Suppressor macrophage (primary cell): ENCODE data around the gene ZNF765.
"Not testable (repeated sequence)": the region's sequence is repeated elsewhere in the genome, so short reads cannot be mapped to it uniquely, and the experiment has no call there.

Experiments
- DNase-seq, 4 experiments: peaks; one replicate each; pipeline ENCODE4 v3.0.0-alpha.2; 2020 to 2022
- total RNA-seq, 17 experiments: gene quantifications; one replicate each; lab custom pipeline; 2026; ENCODE audit warnings: mixed read lengths in 6 of 17, inconsistent platforms in 3 of 17; lab: John Stamatoyannopoulos, UW

Gene ZNF765
- 8.6 to 38.6 (median 18.8) reads per million in 17 experiments for total RNA-seq

DNA sequence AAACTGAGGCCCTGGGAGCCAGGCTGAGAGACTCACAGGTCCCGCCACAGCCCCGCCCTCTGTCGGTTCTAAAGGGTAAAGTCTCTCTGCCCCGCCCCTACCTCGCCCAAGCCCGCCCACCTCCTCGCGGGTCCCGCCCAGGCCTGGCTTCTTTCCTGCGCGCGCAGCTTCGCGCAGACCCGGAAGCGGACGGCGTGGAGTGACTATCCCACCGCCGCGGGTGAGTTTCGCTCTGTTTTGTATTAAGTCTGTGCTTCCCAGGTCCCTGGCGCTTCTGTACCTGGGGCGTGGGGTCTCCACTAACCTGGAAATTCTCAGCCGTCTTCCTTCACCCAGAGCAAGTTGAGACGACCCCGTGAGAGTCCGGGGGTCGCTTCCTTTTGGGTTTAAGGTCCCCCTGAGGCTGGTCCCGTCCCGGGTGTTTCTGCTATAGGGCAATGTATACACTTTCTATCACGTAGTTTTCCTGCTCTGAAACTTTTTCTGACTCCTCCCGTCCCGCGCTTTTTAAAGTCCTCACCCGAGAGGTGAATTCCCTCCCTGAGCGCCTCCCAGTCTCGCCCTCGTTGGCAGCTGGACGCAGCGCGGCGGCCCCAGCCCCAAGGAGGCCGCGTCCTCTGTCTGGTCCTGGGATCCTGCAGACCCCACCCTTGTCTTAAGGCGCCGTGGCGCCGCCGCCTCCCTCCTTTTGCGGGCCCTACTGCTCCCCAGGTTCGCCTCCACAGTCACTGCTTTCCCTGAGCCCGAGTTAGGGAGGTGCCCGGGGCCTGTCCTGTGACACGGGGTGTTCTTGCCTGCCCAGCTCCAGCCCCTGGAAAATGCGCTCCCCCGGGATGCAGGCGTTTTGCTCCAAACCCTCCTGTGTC lies at the start of gene ZNF765:
ZNF765 (plus strand) TSS at position 176 of the 866 bp plus-strand sequence. CDS start 2,867 bp downstream, outside the sequence.
- DNase-seq: peak; percentile 94 to 99 (median 96)

DNA sequence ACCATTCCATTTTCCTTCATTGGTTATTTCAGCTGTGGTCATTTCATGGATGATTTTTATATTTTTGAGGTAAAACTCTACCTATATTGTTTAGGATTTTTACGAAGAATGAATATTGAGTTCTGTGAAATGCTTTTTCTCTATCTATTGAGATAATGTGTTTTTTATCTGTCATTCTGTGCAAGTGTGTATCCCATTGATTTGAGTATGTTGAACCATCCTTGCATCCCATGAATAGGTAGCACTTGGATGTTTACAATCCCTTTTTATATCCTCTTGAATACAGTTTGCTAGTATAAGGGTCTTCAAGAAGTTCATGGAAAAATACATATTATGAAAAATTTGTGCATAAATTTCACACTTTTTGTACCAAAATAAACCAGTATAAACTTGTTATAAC lies 39.2 kb upstream of the ZNF765 start:
- DNase-seq: no peak

DNA sequence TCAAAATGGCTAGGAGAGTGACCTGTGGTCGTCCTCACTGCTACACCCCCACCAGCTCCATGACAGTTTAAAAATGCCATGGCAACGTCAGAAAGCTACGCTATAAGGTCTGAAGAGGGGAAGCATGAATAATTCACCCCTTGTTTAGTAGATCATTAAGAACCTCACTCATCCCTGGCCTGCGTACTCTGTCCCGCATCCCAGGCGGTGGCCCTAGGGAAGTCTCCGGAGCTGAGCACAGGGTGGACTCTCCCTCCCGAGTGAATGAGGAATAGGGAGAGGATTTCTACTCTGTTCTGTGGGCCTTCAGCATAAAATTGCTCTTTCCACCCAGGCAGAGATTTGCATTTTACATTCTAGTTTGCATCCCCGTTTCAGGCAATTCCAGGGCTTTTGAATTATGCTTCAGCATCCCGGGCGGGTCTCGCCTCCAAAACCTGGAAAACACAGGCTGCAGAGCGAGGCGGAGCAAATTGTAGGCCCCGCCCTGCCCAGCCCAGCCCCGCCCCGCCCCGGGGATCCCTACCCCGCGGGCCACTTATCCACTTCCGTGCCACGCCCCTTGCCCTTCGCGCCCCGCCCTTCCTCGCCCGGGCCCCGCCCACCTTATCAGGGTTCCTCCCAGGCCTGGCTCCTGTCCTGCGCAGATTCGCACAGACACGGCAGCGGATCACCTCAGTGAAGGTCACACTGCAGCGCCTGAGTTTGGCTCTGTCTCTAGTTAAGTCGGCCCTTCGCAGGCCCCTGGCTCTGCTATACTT lies 36.9 kb upstream of the ZNF765 start:
- DNase-seq: no peak

DNA sequence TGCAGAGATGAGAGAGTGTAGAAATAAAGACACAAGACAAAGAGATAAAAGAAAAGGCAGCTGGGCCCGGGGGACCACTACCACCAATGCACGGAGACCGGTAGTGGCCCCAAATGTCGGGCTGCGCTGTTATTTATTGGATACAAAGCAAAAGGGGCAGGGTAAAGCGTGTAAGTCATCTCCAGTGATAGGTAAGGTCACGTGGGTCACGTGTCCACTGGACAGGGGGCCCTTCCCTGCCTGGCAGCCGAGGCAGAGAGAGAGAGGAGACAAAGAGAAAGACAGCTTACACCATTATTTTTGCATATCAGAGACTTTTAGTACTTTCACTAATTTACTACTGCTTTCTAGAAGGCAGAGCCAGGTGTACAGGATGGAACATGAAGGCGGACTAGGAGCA lies 34.9 kb upstream of the ZNF765 start:
- DNase-seq: not testable (repeated sequence)

DNA sequence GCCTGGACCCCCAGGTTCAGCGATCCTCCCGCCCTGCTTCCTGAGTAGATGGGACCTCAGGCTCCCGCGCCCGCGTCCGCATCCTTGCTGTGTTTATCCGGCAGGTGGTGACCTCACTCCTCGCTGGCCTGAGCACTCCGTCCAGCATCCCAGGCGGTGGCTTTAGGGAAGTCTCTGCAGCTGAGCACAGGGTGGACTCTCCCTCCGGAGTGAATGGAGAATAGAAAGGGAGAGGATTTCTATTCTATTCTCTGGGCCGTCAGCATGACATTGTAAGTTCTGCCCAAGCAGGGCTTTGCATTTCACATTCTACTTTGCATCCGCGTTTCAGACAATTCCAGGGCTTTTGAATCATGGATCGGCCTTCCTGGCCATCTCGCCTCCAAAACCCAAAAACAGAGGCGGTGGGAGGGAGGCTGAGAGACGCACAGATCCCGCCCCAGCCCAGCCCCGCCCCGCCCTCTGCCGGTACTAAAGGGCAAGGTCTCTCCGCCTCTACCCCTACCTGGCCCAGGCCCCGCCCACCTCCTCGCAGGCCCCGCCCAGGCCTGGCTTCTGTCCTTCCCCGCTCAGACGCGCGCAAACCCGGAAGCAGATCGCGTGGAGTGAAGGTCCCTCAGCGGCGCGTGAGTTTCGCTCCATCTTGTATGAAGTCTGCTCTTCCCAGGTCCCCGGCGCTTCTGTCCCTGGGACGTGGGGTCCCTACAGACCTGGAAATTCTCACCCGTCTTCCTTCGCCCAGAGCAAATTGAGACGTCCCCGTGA lies 29.6 kb upstream of the ZNF765 start, which contains the start of gene ZNF525:
ZNF525 (plus strand) TSS at position 572 of the 765 bp plus-strand sequence. CDS start 6,577 bp downstream, outside the sequence.
- DNase-seq: peak; percentile 90 to 96 (median 92)

DNA sequence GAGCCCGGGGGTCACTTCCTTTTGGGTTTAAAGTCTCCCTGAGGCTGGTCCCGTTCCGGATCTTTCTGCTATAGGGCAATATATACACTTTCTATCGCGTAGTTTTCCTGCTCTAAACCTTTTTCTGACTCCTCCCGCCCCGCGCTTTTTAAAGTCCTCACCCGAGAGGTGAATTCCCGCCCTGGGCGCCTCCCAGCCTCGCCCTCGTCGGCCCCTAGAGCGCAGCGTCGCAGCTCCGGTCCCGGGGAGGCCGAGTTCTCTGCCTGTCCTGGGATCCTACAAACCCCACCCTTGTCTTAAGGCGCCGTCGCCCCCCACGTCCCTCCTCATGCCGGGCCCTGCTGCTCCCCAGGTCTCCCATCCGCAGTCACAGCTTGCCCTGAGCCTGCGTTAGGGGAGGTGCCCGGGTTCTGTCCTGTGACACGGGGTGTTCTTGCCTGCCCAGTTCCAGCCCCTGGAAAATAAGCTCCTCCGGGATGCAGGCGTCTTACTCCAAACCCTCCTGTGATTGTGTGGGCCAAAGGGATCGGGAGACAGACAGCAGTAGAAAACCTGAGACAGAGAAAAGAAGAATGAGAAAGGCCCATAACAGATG lies 29.0 kb upstream of the ZNF765 start:
- peak; percentile 16 to 62 (median 34) for DNase-seq

DNA sequence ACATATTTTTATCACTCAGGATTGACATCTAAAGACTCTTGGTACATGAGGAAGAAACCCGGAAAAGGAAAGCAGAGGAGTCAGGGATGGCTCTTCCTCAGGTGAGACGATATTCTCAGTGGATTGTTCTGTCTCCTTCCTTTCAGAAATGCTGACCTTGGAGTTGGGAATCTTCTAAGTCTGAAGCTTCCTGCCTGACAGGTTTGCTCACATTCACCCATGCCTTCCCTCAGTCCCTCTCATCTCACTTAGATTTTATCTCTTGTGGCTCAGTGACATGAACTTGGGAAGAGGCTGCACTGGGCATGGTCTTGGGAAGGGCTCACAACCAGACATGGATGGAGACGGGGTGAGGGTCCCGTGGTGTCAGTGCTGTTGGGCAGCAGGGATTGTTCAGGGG lies 22.8 kb upstream of the ZNF765 start:
- no peak for DNase-seq

DNA sequence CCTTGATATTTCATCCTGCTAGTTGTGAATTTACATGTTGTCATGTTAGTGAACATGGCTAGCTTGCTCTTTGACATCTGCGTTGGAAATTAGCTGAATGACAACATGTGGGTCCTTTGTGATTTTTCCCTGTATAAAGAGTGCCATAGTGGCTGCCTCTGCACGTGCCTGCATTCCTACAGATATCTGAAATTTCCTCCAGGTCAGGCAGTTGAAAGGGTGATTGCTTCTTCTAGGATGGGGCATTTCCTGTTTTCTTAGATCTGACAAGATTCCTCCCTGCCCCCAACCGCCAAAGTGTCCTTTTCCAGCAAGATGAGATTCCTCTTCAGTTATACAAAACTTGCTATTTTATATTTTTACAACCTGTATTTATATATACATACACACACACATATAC lies 20.7 kb upstream of the ZNF765 start:
- no peak for DNase-seq

DNA sequence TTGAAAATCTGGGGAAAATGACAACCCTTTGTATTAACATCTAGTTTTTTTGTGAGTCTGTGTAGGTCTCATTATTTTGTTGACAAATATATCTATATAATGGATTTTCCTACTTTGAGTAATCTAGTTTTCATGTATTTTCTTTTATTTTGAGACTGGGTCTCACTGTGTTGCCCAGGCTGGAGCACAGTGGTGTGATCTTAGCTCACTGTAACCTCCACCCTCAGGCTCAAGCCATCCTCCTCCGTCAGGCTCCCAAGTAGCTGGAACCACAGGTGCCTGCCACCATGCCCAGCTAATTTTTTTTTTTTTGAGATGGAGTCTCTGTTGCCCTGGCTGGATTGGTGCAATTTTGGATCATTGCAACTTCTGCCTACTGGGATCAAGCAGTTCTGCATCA lies 20.2 kb upstream of the ZNF765 start:
- no peak for DNase-seq

DNA sequence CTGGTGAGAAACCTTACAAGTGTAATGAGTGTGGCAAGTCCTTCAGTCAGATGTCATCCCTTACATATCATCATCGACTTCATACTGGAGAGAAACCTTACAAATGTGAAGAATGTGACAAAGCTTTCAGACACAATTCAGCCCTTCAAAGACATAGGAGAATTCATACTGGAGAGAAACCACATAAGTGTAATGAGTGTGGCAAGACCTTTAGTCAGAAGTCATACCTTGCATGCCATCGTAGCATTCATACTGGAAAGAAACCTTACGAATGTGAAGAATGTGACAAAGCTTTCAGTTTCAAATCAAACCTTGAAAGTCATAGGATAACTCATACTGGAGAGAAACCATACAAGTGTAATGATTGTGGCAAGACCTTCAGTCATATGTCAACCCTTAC lies 13.6 kb upstream of the ZNF765 start:
- no peak for DNase-seq

DNA sequence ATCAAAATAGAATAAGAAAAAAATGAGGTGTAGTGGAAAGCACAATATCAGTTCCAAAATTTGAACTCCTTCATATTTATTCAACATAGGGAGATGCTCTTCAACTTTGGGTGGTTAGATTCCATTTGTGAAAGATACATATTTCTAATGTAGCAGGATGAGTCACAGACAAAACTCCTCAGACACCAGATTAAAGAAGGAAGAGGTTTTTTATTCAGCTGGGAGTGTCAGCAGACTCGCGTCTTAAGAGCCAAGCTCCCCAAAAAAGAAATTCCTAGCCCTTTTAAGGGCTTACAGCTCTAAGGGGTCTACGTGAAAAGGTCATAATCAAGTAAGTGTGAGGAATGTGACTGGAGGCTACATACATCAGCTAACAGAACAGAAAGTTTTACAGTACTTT lies 6.8 kb upstream of the ZNF765 start:
- no peak for DNase-seq

DNA sequence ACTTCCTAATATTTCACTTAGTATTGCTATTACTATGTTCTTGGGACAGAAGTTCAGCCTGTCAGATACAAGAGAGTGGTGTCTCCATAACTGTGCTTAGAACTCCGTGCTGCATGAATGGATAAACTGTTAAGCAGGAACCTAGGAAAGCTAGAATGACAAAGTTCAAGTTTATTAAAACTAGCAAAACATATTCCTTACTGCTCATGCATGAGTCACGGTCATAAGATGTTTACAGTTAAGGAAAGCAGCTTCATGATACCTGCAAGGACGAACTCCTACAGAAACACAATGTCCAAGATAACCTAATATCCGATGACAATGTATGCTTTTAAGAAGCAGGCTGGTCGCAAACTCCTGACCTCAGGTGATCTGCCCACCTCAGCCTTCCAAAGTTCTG lies 6.0 kb upstream of the ZNF765 start:
- no peak for DNase-seq

DNA sequence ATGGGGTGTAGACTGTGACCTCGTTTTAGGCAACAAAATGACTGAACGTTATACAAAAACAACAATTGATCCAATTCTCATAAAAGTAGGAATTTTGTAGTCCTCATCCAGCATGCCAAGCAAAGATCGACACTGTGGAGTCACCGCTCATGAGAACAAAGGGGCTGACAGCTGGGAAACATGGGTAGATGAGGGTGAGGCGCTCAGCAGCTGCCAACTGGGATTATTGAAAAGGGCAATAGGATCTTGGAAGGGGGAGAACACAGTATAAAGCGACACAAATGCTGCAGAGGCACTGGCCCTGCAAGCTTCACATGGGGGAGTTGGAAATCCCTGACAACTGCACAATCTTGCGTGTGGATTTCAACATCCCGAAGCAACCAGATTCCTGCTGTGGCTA lies 5.4 kb upstream of the ZNF765 start:
- no peak for DNase-seq

DNA sequence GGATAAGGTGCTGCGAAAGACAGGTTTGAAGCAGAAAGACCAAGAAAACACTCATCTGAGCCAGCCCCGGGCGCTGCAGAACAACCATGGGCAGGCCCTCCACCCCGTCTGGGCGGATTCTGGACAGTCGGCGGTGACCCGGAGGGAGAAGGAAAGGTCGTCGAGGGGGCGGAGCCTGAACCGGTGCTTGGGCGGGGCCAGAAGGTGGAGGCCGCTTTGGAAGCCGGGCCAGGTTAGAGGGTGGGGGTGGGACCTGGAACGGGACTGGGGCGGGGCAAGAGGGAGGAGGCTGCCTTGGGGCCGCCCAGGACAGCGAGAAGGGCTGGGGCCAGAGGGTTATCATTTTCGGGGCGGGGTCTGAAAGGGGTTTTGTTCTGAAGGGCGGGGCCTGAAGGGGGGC lies 5.0 kb upstream of the ZNF765 start:
- DNase-seq: no peak

DNA sequence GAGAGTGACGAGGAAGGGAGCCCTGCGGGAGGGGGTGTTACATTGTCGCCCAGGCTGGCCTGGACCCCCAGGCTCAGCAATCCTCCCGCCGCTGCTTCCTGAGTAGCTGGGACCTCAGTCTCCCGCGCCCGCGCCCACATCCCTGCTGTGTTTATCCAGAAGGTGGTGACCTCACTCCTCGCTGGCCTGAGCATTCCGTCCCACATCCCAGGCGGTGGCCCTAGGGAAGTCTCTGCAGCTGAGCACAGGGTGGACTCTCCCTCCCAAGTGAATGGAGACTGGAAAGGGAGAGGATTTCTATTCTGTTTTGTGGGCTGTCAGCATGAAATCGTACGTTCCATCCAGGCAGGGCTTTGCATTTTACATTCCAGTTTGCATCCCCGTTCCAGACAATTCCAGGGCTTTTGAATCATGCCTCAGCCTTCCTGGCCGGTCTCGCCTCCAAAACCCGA lies 401 bp upstream of the ZNF765 start:
- peak in 3 of 4 experiments; percentile 39 to 58 (median 39) for DNase-seq

DNA sequence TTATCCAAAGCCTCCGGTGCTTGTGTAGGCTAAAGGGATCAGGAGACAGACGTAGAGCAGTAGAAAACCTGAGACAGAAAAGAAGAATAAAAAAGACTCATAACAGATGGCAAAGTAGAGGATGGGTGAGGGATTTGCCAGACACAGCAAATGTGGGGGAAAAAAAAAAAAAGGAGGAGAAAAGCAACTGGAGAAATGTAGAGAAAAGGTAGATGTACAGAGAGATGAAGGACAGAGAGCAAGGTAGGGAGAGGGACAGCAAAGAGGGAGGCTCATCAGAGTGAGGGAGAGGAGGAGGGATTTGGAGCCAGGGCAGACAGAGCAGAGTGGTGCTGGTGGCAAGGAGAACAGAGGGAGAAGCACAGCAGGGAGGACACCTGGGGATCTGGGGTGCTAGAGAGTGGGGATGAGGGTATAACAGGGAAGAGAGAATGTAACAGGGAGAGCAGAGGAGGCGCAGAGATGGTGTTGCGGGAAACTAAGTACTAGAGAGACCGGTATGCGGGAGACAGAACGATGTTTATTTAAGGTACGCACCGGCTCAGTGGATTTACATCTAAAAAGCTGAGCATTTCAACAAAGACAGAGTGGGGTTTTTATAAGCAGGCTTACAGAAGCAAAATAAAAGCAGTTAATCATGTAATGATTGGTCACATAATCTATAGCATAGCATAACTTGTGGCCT lies 1.0 kb downstream of the ZNF765 start:
- not testable (repeated sequence) for DNase-seq

DNA sequence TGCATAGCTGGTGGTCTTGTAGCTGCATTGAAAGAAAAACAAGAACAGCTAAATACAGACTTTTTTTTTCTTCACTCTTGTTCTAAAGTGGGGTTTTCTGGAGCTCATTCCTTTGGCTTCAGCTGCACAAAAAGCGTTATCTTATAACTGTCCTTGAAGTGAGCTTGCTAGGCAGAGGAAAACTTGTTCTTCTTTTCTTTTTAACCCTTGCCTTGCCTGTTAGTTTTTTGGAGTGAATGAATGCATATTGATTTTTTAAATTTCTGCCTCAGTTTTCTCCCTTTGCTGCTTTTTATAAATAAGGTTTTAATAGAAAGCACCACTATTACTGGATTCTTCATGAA lies 1.5 kb downstream of the ZNF765 start:
- no peak for DNase-seq

DNA sequence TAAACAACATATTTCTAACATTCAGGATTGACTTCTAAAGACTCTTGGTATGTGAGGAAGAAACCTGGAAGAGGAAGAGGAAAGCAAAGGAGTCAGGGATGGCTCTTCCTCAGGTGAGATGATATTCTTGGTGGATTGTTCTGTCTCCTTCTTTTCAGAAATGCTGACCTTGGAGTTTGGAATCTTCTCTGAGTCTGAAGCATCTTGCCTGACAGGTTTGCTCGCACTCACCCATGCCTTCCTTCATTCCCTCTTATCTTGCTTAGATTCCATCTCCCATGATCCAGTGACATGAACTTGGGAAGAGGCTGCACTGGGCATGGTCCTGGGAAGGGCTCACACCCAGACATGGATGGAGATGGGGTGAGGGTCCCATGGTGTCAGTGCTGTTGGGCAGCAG lies 3.0 kb downstream of the ZNF765 start:
- DNase-seq: not testable (repeated sequence)

DNA sequence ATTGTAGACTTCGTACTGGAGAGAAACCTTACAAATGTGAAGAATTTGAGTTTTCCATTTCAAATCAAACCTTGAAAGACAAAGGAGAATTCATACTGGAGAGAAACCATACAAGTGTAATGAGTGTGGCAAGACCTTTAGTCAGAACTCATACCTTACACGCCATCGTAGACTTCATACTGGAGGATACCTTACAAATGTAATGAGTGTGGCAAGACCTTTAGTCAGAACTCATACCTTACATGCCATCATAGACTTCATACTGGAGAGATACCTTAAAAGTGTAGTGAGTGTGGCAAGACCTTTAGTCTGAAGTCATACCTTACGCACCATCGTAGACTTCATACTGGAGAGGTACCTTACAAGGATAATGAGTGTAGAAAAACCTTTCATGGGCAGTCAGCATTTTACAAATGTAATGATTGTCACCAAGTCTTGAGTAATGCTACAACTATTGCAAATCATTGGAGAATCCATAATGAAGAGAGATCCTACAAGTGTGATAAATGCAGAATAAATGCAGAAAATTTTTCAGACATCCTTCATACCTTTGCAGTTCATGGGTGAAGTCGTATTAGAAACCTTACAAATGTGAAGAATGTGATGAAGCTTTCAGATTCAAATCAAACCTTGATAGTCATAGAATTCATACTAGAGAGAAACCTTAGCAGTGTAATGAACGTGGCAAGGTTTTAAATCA lies 14.7 kb downstream of the ZNF765 start:
- DNase-seq: no peak

DNA sequence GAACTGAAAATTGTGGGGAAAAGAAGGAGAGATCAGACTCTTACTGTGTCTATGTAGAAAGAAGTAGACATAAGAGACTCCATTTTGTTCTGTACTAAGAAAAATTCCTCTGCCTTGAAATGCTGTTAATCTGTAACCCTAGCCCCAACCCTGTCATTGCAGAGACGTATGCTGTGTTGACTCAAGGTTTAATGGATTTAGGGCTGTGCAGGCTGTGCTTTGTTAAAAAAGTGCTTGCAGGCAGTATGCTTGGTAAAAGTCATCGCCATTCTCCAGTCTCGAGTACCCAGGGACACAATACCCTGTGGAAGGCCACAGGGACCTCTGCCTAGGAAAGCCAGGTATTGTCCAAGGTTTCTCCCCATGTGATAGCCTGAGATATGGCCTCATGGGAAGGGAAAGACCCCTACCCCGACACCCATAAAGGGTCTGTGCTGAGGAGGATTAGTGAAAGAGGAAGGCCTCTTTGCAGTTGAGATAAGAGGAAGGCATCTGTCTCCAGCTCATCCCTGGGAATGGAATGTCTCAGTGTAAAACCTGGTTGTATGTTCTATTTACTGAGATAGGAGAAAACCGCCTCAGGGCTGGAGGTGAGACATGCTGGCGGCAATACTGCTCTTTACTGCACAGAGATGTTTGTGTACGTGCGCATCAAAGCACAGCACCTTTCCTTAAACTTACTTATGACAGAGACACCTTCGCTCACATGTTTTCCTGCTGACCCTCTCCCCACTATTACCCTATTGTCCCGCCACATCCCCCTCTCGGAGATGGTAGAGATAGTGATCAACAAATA lies 25.8 kb downstream of the ZNF765 start:
- not testable (repeated sequence) for DNase-seq
